Measurements from ENCODE around the gene ST7. TPM values are rescaled to one million over a fixed set of nuclear protein-coding genes. Genes with fewer than 3 reads are reported as not detected.

ST7 gene
- total and polyA plus RNA-seq, 2 of the 8 experiments (the other 6 are each of a cell fraction or from before 2014, with no cell fraction given): 16.3 to 18.0 TPM

GRCh38 chr7:117041822-117042221, 88.5 kb downstream of the ST7 start (continued):
- no peak for TF ChIP-seq BCL11A (IDR thresholded peaks at IDR 0.05; ENCODE audit: low read depth in 2 of 2, low read length in 2 of 2)

Data from H1 (cell line).